ENCODE results near the gene CFAP57. TPM values are rescaled to one million over a fixed set of nuclear protein-coding genes. Genes with fewer than 3 reads are reported as not detected.
A peak's percentile ranks its signal among the peaks of the same experiment; 100 is the strongest.

CFAP57 gene
- polyA plus RNA-seq, 10 donors: 0.11 to 0.88 (median 0.21) TPM

DNA sequence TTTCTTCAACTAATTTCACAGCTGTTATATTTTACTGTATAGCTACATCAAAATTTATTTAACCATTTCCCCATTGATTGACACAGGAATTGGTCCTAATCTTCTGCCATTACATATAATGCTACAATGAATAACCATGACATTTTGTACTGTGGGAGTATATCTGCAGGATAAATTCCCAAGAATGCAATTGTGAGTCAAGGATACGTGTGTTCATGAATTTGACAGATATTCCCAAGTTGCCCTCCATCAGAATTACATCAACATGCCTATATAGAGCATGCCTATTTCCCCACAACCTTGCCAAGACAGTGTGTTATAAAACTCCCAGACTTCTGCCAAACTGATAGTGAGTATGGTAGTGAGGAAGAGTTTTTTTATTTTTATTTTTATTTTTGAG, 125.9 kb downstream of the CFAP57 start:
- no peak for DNase-seq

DNA sequence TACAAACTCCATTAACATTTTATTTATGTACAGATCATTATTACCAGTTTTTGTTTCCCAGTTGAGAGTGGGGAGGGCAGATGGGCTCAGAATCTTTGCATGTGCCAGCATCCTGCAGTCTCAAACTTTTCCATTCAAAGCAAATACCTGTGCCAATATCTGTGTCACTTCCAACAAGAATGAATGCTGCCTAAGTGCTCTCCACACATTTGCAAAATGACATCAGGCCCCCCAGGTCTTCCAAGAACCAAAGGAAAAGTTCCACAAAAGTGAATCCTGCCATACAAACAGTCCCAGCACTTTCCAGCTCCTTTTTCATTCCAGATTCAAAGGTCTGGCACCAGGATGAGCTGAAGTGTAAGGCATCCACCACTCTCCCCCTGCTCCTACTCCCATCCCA, 127.0 kb downstream of the CFAP57 start:
- no peak for DNase-seq

DNA sequence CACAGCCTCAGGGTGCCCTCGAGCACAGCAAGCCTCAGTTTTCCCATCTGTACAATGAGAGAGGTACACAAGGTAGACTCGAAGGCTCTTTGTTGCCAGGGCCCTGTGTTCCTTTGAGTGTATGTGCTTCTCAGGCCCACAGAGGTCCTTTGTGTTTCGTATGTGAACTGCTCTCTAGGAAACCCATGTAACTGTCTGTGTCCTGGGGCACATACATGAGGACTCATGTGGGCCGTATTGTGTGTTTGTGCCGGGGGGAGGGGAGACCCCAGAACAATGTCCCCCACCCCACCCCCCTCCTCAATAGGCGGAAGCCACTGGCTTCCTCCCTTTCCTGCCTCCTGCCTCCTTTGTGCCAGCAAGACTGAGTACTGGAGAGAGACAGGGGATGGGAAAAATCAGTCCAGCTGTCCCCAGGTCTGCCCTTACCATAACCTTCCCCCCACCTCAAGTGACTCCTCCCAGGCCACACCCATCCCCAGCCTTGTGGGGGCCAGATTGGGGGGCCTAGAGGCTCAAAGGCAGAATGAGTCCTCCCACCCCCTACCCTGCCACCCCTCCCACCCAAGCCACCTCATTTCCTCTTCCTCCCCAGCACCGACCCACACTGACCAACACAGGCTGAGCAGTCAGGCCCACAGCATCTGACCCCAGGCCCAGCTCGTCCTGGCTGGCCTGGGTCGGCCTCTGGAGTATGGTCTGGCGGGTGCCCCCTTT, 128.4 kb downstream of the CFAP57 start, which contains the start of gene TIE1:
Gene TIE1 (plus strand): TSS at position 605 of the 717 bp plus-strand sequence. CDS start 90 bp downstream, at position 695.
- peak in 1 of 3 donors; percentile 33 for DNase-seq

DNA sequence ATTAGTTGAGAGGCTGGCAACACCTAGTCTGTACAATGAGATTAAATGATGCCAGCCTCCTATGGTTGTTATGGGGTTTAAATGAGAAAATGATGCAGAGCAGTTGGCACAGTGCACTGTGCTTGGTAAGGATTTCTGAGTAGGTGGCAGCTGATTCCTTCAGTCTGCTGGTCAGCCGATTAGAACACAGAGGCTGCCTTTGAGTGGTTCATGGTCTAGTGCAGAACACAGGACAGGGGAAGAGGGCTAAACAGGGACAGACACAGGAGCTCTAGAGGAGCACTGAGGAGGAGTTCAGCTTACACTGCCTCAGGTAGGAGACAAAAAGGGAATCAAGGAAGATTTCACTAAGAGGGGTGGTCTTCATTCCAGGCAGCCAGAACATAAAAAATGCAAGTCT, 130.1 kb downstream of the CFAP57 start:
- DNase-seq: no peak

DNA sequence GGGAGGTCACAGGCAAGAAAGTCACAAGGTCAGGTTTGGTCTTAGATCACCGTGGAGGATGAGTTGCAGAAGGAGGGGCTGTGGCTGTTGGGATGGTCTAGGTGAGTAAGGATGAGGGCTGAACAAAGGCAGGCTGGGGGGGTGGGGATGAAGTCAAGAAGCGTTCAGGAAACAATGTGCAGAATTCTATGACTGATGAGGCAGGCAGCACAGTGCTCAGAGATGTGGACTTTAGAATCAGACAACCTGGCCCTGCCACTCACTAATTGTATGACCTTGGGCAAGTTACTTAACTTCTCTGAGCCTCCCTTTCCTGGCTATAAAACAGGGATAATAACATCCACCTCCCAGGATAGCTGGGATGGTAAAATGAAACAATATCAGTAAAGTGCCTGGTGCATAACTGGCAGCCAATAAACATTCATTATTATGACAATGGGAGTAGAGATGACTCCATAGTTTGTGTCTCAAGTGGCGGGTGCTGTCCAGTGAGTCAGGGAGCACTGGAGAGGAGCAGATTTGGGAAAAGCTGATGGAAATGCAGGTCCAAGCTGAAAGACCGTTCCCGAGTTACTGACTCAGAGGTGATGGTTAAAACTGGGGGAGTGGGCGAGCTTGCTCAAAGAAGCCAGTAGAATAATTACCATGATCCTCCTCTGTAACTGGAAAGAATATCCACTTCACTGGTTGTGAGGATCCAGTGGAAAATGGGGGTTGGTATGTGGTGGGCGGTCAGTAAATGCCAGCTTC, 130.8 kb downstream of the CFAP57 start:
- no peak for DNase-seq

DNA sequence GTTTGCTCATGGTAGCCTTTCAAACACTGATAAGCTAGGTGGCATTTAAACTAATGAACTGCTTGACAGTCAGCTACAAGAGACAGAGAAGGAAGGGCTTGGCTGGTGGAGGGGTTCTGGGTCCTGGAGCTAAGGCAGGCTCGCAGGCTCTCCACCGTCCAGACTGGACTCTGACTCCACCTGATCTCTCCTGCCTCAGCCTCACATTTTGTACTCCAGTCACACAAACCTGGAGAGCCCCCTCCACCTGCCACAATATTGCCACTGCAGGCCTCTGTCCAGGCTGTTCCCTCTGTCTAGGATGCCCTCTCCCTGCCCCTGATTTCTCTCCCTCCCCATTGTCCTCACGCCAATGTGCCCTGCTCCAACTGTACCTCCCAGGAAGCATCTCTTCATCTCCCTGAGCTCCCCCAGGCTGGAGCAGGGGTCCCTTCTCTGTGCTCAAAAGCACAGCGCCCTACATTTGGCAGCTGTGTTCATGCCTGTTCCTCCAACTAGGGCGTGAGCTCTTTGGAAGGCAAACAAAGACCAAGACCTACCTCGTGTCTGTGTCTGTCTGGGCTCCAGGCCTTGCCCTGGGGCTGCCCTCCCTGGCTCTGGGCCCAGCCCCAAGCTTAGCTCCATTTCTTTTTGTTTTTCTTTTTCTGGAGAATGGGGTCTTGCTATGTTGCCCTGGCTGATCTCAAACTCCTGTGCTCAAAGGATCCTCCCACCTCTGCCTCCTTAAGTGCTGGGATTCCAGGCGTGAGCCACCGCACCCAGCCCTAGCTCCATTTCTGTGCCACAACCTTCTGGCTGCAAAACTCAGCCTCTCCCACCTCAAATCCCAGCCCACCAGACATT, 131.6 kb downstream of the CFAP57 start:
- DNase-seq: no peak

Other genes with a start within 250 kb of the CFAP57 start
- gene SLC2A1, start 213.5 kb upstream of the CFAP57 start, polyA plus RNA-seq (ENCODE audit: insufficient read length in 10 of 10): 10 to 100 TPM; 16.5 to 49.7 (median 21.2) TPM
- 10 to 100 TPM; 29.9 to 47.7 (median 34.7) TPM for gene EBNA1BP2, start within 50 bp of the CFAP57 start, polyA plus RNA-seq (ENCODE audit: insufficient read length in 10 of 10)
- 1 to 10 TPM in 1 of 10 donors, under 1 TPM in 1, not detected in 8; 0.41 to 1.5 TPM for gene TMEM125, start 97.7 kb downstream of the CFAP57 start, polyA plus RNA-seq (ENCODE audit: insufficient read length in 10 of 10)
- under 1 TPM in 3 of 10 donors, not detected in 7; 0.13 to 0.49 (median 0.37) TPM for gene C1orf210, start 113.3 kb downstream of the CFAP57 start, polyA plus RNA-seq (ENCODE audit: insufficient read length in 10 of 10)
- 10 to 100 TPM; 29.3 to 58.5 (median 42.2) TPM for gene TIE1, start 128.7 kb downstream of the CFAP57 start, polyA plus RNA-seq (ENCODE audit: insufficient read length in 10 of 10)
- under 1 TPM in 7 of 10 donors, not detected in 3; 0.07 to 0.36 (median 0.13) TPM for gene MPL, start 165.5 kb downstream of the CFAP57 start, polyA plus RNA-seq (ENCODE audit: insufficient read length in 10 of 10)
- gene CDC20, start 186.7 kb downstream of the CFAP57 start, polyA plus RNA-seq (ENCODE audit: insufficient read length in 10 of 10): 10 to 100 TPM; 11.7 to 33.1 (median 19.3) TPM
- 10 to 100 TPM; 30.6 to 50.2 (median 36.4) TPM for gene ELOVL1, start 195.7 kb downstream of the CFAP57 start, polyA plus RNA-seq (ENCODE audit: insufficient read length in 10 of 10)
- gene MED8, start 217.5 kb downstream of the CFAP57 start, polyA plus RNA-seq (ENCODE audit: insufficient read length in 10 of 10): 10 to 100 TPM; 23.3 to 31.8 (median 28.5) TPM
- 10 to 100 TPM; 10.1 to 22.0 (median 13.6) TPM for gene SZT2, start 217.6 kb downstream of the CFAP57 start, polyA plus RNA-seq (ENCODE audit: insufficient read length in 10 of 10)

Measured in muscle of back (tissue), 11 donors.